Measurements from ENCODE around the gene BCAP29. TPM values are rescaled to one million over a fixed set of nuclear protein-coding genes. Genes with fewer than 3 reads are reported as not detected.

Gene BCAP29
- total and polyA plus RNA-seq, 2 donors (not counting 3 experiments of a cell fraction or from before 2014, with no cell fraction given), result 122 to 162 TPM

DNA sequence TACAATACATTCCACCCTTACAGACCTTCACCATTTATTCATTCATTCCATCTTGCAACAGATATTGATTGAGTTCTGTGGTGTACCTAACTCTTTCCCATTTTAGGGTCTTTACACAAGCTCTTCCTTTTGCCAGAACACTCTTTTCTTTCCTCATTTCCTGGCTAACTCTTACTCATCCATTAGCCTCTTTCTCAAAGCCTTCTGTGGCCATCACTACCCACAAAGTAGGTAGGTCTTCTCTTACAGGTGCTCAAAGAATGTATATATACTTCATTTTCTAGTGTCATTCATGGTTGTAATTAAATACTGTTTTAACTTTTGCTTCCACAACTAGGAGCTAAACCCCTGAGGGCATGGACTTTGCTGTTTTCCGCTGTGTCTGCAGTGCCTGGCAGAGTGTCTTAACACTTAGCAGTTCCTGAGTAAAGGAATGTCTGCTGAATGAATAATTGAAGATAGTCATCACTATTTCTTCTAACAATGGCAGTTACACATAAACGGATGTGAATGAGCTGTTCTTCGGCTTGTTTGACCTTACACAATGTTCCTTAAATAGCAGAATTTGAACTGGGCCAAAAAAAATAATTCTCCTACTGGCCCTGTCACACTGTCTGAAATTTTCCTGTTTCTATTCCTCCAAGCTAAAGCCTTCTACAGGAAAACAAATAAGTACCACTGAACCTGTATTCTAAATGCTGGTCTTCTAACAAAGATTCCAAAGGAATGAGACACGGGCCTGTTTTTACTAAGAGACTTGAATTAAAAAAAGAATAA, 15.1 kb downstream of the BCAP29 start:
- Histone ChIP-seq H3K9ac (replicated peaks; ENCODE audit: extremely low read depth, insufficient read depth, low read length) (peak overlapping the region; percentile 89), H3K27me3 (ENCODE audit: control insufficient read depth in 2 of 2, insufficient read depth in 2 of 2, low read length in 2 of 2) (no peaks in the 10 kb centered on the region), H3K4me3 (replicated peaks in 1 of 3; ENCODE audit: insufficient read depth in 1 of 3, low read depth in 1 of 3, low read length in 3 of 3) (peak overlapping the region in 1 of 3 experiments; percentile 7), H4K20me1 (replicated peaks; ENCODE audit: control insufficient read depth, extremely low read depth, insufficient read depth, low read length) (no peaks in the 10 kb centered on the region), H3K4me1 (ENCODE audit: control insufficient read depth, extremely low read depth, insufficient read depth, low read length) (peaks cover 57% of the 10 kb centered on the region), H3K4me2 (ENCODE audit: insufficient read depth, low read length) (peak overlapping the region; percentile 83), H2AFZ (ENCODE audit: low read depth, low read length) (no peak overlapping the region), H3K79me2 (ENCODE audit: control insufficient read depth, insufficient read depth, low read length) (peaks cover 11% of the 10 kb centered on the region), H3K9me3 (replicated peaks; ENCODE audit: control insufficient read depth, insufficient read depth, low read length) (no peaks in the 10 kb centered on the region), H3K9me1 (replicated peaks; ENCODE audit: control insufficient read depth, extremely low read depth, insufficient read depth, low read length) (no peaks in the 10 kb centered on the region), H3K27ac (ENCODE audit: insufficient read depth, low read depth, low read length) (peak overlapping the region; percentile 97), H3K36me3 (ENCODE audit: control insufficient read depth in 2 of 2, extremely low read depth in 1 of 2, insufficient read depth in 2 of 2, low read length in 2 of 2) (peaks cover 2 to 5% of the 10 kb centered on the region in 2 experiments)
- BruUV-seq (replicated peaks), result TSS peak; percentile 79
- ChIA-PET CTCF (interaction anchor here (0.7 to 2.6 kb wide), 17 partner anchors 9 to 1005 kb away, joined by 3 to 20 read pairs (median 4); partner anchors contain the start of genes BCAP29, CBLL1, COG5 and DUS4L), POLR2A (interaction anchor here (0.6 to 1.2 kb wide), 4 partner anchors 13 to 354 kb away, joined by 3 to 6 read pairs (median 4); partner anchors contain the start of genes BCAP29, COG5 and DUS4L)
- dilution Hi-C loops (cut with MboI; ENCODE audit: extremely low pct_ligation_motif_present, low sequenced_read_pairs), result no loop called here
- peak; percentile 98 for DNase-seq (ENCODE audit: low read depth, low spot score)
- intact Hi-C loops (cut with micrococcal nuclease), result loop anchor here (1.0 to 10.0 kb wide), 7 partner anchors 15 to 1058 kb away; partner anchors contain the start of gene BCAP29
- FAIRE-seq, result peak; percentile 85
- no peak for TF ChIP-seq POLR2A (IDR thresholded peaks at IDR 0.05; ENCODE audit: low read depth, low read length)
- TF ChIP-seq EZH2 (IDR thresholded peaks at IDR 0.05; ENCODE audit: borderline replicate concordance, low read depth, low read length, severe bottlenecking), result no peak
- TF ChIP-seq JUN (IDR thresholded peaks at IDR 0.05; ENCODE audit: borderline replicate concordance, insufficient read depth, insufficient read length, low read depth), result peak; percentile 99
- peak; percentile 86 for TF ChIP-seq POLR2AphosphoS5 (IDR thresholded peaks at IDR 0.05; ENCODE audit: insufficient read depth, low read depth, low read length)
- TF ChIP-seq MYC (IDR thresholded peaks at IDR 0.05; ENCODE audit: low read depth, low read length), result no peak
- TF ChIP-seq CTCF (IDR thresholded peaks at IDR 0.05; ENCODE audit: extremely low read depth in 1 of 2, insufficient read depth in 1 of 2, low read depth in 1 of 2, low read length in 2 of 2), result no peak
- TF ChIP-seq MAX (IDR thresholded peaks at IDR 0.05; ENCODE audit: insufficient read depth, insufficient read length), result no peak
- TF ChIP-seq GATA2 (IDR thresholded peaks at IDR 0.05; ENCODE audit: insufficient read depth, insufficient read length, low read depth, low read length), result peak; percentile 96
- TF ChIP-seq FOS (IDR thresholded peaks at IDR 0.05; ENCODE audit: borderline replicate concordance, insufficient read depth, low read length), result peak; percentile 94

Data from endothelial cell of umbilical vein (primary cell).